GM19043 (cell line): ENCODE measurements around the gene OR2A12.
"Not testable (repeated sequence)": the region's sequence is repeated elsewhere in the genome, so short reads cannot be mapped to it uniquely, and the experiment has no call there.

Experiments used
- ATAC-seq: cut with Tn5 transposase; IDR thresholded peaks from one replicate; pipeline ENCODE4 v1.9.1; 2021; ENCODE audit warnings: low read depth; ENCODE audit not compliant: unreplicated experiment

The OR2A12 gene

GRCh38 chr7:144085978-144086377 is at the start of gene OR2A12:
Gene OR2A12, plus strand, starts transcription at chr7:144086278. Its CDS starts 8,830 bp downstream, at chr7:144095108.
- no peak for ATAC-seq

GRCh38 chr7:144036302-144036885 is 49.7 kb upstream of the OR2A12 start:
- no peak for ATAC-seq

GRCh38 chr7:144037414-144038035 is 48.6 kb upstream of the OR2A12 start:
- ATAC-seq = no peak

GRCh38 chr7:144038887-144039286 is 47.2 kb upstream of the OR2A12 start:
- ATAC-seq = no peak

- no peak for ATAC-seq
Observed at GRCh38 chr7:144048648-144049047, 37.4 kb upstream of the OR2A12 start, which contains the start of gene OR2A5. Gene OR2A5, plus strand, starts transcription at chr7:144048948. Its CDS starts 1,454 bp downstream, at chr7:144050402.

- ATAC-seq = no peak
Observed at GRCh38 chr7:144049491-144049890, 36.6 kb upstream of the OR2A12 start.

- no peak for ATAC-seq
Observed at GRCh38 chr7:144050093-144050492, 36.0 kb upstream of the OR2A12 start.

GRCh38 chr7:144050884-144051283 is 35.2 kb upstream of the OR2A12 start:
- not testable (repeated sequence) for ATAC-seq

GRCh38 chr7:144057954-144058353 is 28.1 kb upstream of the OR2A12 start:
- no peak for ATAC-seq

- ATAC-seq = no peak
Observed at GRCh38 chr7:144063710-144064109, 22.4 kb upstream of the OR2A12 start.

- no peak for ATAC-seq
Observed at GRCh38 chr7:144069511-144069910, 16.6 kb upstream of the OR2A12 start, which contains the start of gene OR2A25. Gene OR2A25, plus strand, starts transcription at chr7:144069811. Its CDS starts 4,409 bp downstream, at chr7:144074220.

GRCh38 chr7:144069953-144070352 is 16.1 kb upstream of the OR2A12 start:
- ATAC-seq = no peak

- no peak for ATAC-seq
Observed at GRCh38 chr7:144074374-144074773, 11.7 kb upstream of the OR2A12 start.

GRCh38 chr7:144086730-144087129 is 652 bp downstream of the OR2A12 start:
- no peak for ATAC-seq

- no peak for ATAC-seq
Observed at GRCh38 chr7:144087230-144087629, 1.2 kb downstream of the OR2A12 start.

GRCh38 chr7:144090667-144091066 is 4.6 kb downstream of the OR2A12 start:
- no peak for ATAC-seq

- no peak for ATAC-seq
Observed at GRCh38 chr7:144098776-144099175, 12.7 kb downstream of the OR2A12 start.

- no peak for ATAC-seq
Observed at GRCh38 chr7:144100607-144101006, 14.5 kb downstream of the OR2A12 start.

GRCh38 chr7:144102041-144102440 is 16.0 kb downstream of the OR2A12 start:
- no peak for ATAC-seq

- ATAC-seq = no peak
Observed at GRCh38 chr7:144105211-144105610, 19.1 kb downstream of the OR2A12 start.

- no peak for ATAC-seq
Observed at GRCh38 chr7:144109283-144109682, 23.2 kb downstream of the OR2A12 start, which contains the start of gene OR2A2. Gene OR2A2, plus strand, starts transcription at chr7:144109583. Its CDS starts 0 bp downstream, at chr7:144109583.

GRCh38 chr7:144110272-144110671 is 24.2 kb downstream of the OR2A12 start:
- ATAC-seq = no peak
